Thymus (tissue), 11 donors: Measurements from ENCODE around the gene SPHK1. TPM values are rescaled to one million over a fixed set of nuclear protein-coding genes. Genes with fewer than 3 reads are reported as not detected.

Experiments
- DNase-seq, 9 donors: peaks; one replicate each; pipeline ENCODE4 v3.0.0-alpha.2; 2013; ENCODE audit warnings: low spot score in 9 of 9, low read depth in 6 of 9, missing footprints in 1 of 9
- H3K27ac ChIP-seq, 2 donors: one replicate each; pipeline ENCODE4 v1.5.1; 2013; ENCODE audit warnings: control low read depth in 1 of 2, low read depth in 1 of 2, low read length in 1 of 2, mild to moderate bottlenecking in 1 of 2, moderate library complexity in 1 of 2
- H3K27me3 ChIP-seq, 2 donors: one replicate each; pipeline ENCODE4 v1.5.1; 2013; ENCODE audit warnings: low read length in 1 of 2; ENCODE audit not compliant: control insufficient read depth in 2 of 2, insufficient read depth in 1 of 2
- H3K36me3 ChIP-seq, 2 donors: one replicate each; pipeline ENCODE4 v1.5.1; 2013; ENCODE audit warnings: low read length in 1 of 2, mild to moderate bottlenecking in 1 of 2, moderate library complexity in 1 of 2; ENCODE audit not compliant: control insufficient read depth in 2 of 2, insufficient read depth in 2 of 2
- H3K4me1 ChIP-seq, 2 donors: one replicate each; pipeline ENCODE4 v1.5.1; 2013; ENCODE audit warnings: low read length in 2 of 2; ENCODE audit not compliant: control insufficient read depth in 2 of 2, insufficient read depth in 2 of 2
- H3K4me3 ChIP-seq, 2 donors: one replicate each; pipeline ENCODE4 v1.5.1; 2013; ENCODE audit warnings: low read length in 2 of 2, control low read depth in 1 of 2, mild to moderate bottlenecking in 1 of 2
- H3K9me3 ChIP-seq, 2 donors: one replicate each; pipeline ENCODE4 v1.5.1; 2013; ENCODE audit warnings: low read length in 1 of 2, mild to moderate bottlenecking in 1 of 2; ENCODE audit not compliant: control insufficient read depth in 2 of 2, insufficient read depth in 1 of 2
- WGBS: extraction: QIAGEN DNeasy Blood & Tissue Kit; methylation state at CpG from one replicate; pipeline ENCODE4 v1.1.7; 2013; 5-methylcytosine and 5-hydroxymethylcytosine counted together
- polyA plus RNA-seq: library from polyadenylated mRNA; stranded (reverse); fragments of 200-250 nt; gene quantifications from one replicate; pipeline ENCODE4 v1.2.3, GENCODE V29; 2013
- total RNA-seq: library from RNA; stranded (reverse); fragments of 120-200 nt; gene quantifications from one replicate; pipeline ENCODE4 v1.2.4, GENCODE V29; 2013
- donor health status: healthy.

The SPHK1 gene
- total and polyA plus RNA-seq, 2 donors: 5.9 to 35.2 TPM

- WGBS: 98% methylated on average over 5 of the region's 5 CpGs
- DNase-seq: no peak
These were observed 33.9 kb upstream of the SPHK1 start for GRCh38 chr17:76350463-76350862.

GRCh38 chr17:76351526-76352071 lies 32.8 kb upstream of the SPHK1 start:
- H3K4me3 ChIP-seq: no peak overlapping the region
- no peak overlapping the region for H3K27ac ChIP-seq
- 95% methylated on average over 9 of the region's 9 CpGs for WGBS

More at GRCh38 chr17:76350463-76350862, 33.9 kb upstream of the SPHK1 start:
- Histone ChIP-seq H3K36me3 (peaks cover 10 to 15% of the 10 kb centered on the region in 2 donors), H3K9me3 (no peaks in the 10 kb centered on the region), H3K27me3 (peaks cover 0 to 7% of the 10 kb centered on the region in 2 donors), H3K4me3 (no peak overlapping the region), H3K27ac (no peak overlapping the region), H3K4me1 (peaks cover 5 to 13% of the 10 kb centered on the region in 2 donors)

GRCh38 chr17:76353004-76353598 lies 31.3 kb upstream of the SPHK1 start:
- peaks cover 0 to 7% of the 10 kb centered on the region in 2 donors for H3K27me3 ChIP-seq
- peaks cover 5 to 13% of the 10 kb centered on the region in 2 donors for H3K4me1 ChIP-seq
- under 1% methylated on average over 51 of the region's 51 CpGs for WGBS
- peak overlapping the region in 1 of 2 donors; percentile 84 for H3K27ac ChIP-seq
- H3K4me3 ChIP-seq: peak overlapping the region; percentile 75 to 76
- DNase-seq: peak in 1 of 9 donors; percentile 19
- no peaks in the 10 kb centered on the region for H3K36me3 ChIP-seq
- no peaks in the 10 kb centered on the region for H3K9me3 ChIP-seq

More at GRCh38 chr17:76351526-76352071, 32.8 kb upstream of the SPHK1 start:
- Histone ChIP-seq H3K4me1 (peaks cover 5 to 13% of the 10 kb centered on the region in 2 donors), H3K9me3 (no peaks in the 10 kb centered on the region), H3K27me3 (peaks cover 0 to 7% of the 10 kb centered on the region in 2 donors), H3K36me3 (peaks cover 3 to 5% of the 10 kb centered on the region in 2 donors)
- no peak for DNase-seq

GRCh38 chr17:76353599-76354316 lies 30.7 kb upstream of the SPHK1 start, which contains the start of gene PRPSAP1:
Gene PRPSAP1, minus strand, starts transcription at chr17:76353916. Its CDS starts 213 bp downstream, at chr17:76353703.
- Histone ChIP-seq H3K4me3 (peak within 1 kb of the TSS; percentile 75 to 76), H3K4me1 (peaks cover 5 to 13% of the 10 kb centered on the region in 2 donors), H3K27me3 (peaks cover 0 to 7% of the 10 kb centered on the region in 2 donors), H3K36me3 (no peaks in the 10 kb centered on the region), H3K27ac (peak within 1 kb of the TSS; percentile 83 to 84), H3K9me3 (no peaks in the 10 kb centered on the region)
- peak; percentile 63 to 94 (median 82) for DNase-seq
- WGBS: under 1% methylated on average over 75 of the region's 75 CpGs

GRCh38 chr17:76354317-76354729 lies 30.1 kb upstream of the SPHK1 start:
- H3K4me1 ChIP-seq: peaks cover 5 to 13% of the 10 kb centered on the region in 2 donors
- H3K9me3 ChIP-seq: no peaks in the 10 kb centered on the region
- peaks cover 0 to 7% of the 10 kb centered on the region in 2 donors for H3K27me3 ChIP-seq
- 3% methylated on average over 18 of the region's 18 CpGs for WGBS
- DNase-seq: no peak
- no peaks in the 10 kb centered on the region for H3K36me3 ChIP-seq
- H3K4me3 ChIP-seq: peak overlapping the region; percentile 75 to 76
- peak overlapping the region in 1 of 2 donors; percentile 84 for H3K27ac ChIP-seq

- no peaks in the 10 kb centered on the region for H3K9me3 ChIP-seq
- WGBS: 63% methylated on average over 13 of the region's 13 CpGs
- peak in 1 of 9 donors; percentile 10 for DNase-seq
- no peak overlapping the region for H3K27ac ChIP-seq
- peaks cover 0 to 7% of the 10 kb centered on the region in 2 donors for H3K27me3 ChIP-seq
- H3K4me3 ChIP-seq: no peak overlapping the region
- no peaks in the 10 kb centered on the region for H3K36me3 ChIP-seq
- H3K4me1 ChIP-seq: peaks cover 5 to 13% of the 10 kb centered on the region in 2 donors
These were observed 29.6 kb upstream of the SPHK1 start for GRCh38 chr17:76354747-76355310.

- Histone ChIP-seq H3K27me3 (peaks cover 0 to 7% of the 10 kb centered on the region in 2 donors), H3K36me3 (no peaks in the 10 kb centered on the region), H3K27ac (no peak overlapping the region), H3K9me3 (no peaks in the 10 kb centered on the region), H3K4me3 (no peak overlapping the region), H3K4me1 (peaks cover 5 to 13% of the 10 kb centered on the region in 2 donors)
- DNase-seq: no peak
- WGBS: 90% methylated on average over 12 of the region's 12 CpGs
These were observed 27.5 kb upstream of the SPHK1 start for GRCh38 chr17:76356803-76357456.

GRCh38 chr17:76357597-76358158 lies 26.7 kb upstream of the SPHK1 start:
- Histone ChIP-seq H3K27me3 (peaks cover 0 to 6% of the 10 kb centered on the region in 2 donors), H3K4me1 (peaks cover 3 to 12% of the 10 kb centered on the region in 2 donors), H3K9me3 (no peaks in the 10 kb centered on the region), H3K27ac (no peak overlapping the region), H3K4me3 (no peak overlapping the region), H3K36me3 (no peaks in the 10 kb centered on the region)
- 93% methylated on average over 6 of the region's 6 CpGs for WGBS
- DNase-seq: no peak
